HG03432 (cell line): ENCODE results near the gene TGFBRAP1.
"Not testable (repeated sequence)": the region's sequence is repeated elsewhere in the genome, so short reads cannot be mapped to it uniquely, and the experiment has no call there.

Experiments
- ATAC-seq: cut with Tn5 transposase; IDR thresholded peaks from one replicate; pipeline ENCODE4 v1.9.1; 2021; ENCODE audit warnings: mild to moderate bottlenecking, moderate library complexity; ENCODE audit not compliant: unreplicated experiment

TGFBRAP1 gene

DNA sequence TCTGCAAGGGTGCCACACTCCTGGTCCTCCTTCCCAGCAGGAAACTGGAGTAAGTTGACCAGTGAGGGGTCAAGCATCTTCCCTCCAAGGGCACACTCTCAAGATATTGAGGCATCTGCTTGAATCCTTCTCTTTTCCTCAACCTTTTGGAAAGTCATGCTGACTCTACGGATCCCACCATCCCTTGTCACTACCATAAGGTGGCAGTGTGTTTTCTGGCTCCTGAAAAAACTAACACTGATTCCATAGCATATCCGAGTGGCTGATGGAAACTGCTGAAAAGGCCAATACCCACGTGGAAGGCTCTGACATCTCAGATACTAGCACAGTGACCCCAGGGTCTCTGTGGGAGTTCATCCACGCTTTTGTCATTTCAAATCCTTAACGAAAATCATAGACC lies 50.9 kb downstream of the TGFBRAP1 start:
- ATAC-seq = no peak

DNA sequence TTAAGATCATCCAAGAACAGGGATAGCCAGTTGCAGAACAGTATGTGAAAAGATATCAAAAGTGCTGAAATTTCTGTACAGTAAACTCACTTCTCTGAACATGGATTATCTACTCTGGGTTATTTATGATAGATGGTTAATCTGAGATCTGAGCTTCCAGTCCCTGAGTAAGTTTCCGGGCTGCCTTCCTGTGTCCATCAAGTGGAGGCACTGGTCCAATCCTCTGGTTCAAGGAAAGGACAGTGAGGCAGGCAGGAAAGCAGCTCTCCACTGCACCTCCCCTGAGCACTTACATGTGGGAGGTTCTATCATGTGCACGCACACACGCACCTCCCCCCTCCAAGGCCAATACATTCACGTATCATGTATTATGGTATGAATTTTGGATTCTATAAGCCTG lies 55.5 kb downstream of the TGFBRAP1 start:
- ATAC-seq = no peak

GRCh38 chr2:105272176-105272575 lies 57.4 kb downstream of the TGFBRAP1 start:
- ATAC-seq = no peak

DNA sequence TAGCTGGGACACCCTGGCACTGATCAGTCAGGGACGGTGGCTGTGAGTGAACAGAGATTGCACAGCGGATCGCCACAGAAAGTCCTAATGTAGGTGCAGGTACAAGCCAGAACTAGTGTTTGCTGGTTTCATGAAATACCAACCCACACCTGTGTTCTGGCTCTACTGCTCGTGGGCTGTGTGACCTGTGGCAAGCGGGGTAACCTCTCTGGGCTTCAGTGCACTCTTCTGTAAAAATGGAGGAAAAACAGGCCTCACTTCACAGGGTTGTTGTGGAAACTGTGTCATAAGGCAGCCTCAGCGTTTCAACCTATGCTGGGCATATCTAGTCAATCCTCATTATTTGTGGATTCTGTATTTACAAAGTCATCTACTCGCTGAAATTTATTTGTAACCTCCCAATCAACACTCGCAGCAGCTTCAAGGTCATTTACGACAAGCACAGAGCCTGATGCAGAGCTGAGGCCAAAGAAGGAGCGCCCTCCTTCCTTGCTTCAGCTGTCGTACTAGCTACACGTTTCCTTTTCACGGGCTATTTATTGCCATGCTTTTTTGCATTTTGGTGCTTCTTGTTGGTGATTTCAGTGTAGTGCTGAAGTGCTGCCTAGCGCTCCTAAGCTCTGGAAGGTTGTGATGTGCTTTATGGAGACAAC lies 58.0 kb downstream of the TGFBRAP1 start:
- ATAC-seq = no peak

- ATAC-seq = no peak
Measured at GRCh38 chr2:105269426-105269825, 60.1 kb downstream of the TGFBRAP1 start.

DNA sequence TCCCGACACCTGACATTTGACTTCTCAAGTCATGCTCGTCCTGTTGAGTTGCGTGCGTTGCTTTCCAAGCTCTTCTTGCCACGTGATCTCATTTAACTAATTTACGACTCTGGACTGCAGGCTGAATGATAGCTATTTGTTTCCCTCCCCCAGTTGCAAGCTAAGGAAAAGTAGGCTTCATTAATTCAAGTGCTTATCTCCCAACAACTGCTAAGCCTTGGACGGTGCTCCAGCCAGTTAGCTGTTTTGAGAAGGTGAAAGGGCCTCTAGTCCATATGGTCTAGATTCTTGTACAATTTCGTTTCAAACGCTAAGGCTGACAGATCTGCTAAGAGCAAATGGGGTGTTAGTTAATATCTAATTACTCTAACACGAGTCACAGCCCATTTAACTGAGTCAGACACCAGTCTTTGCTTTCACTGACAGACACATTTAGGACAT lies 66.9 kb downstream of the TGFBRAP1 start:
- no peak for ATAC-seq

DNA sequence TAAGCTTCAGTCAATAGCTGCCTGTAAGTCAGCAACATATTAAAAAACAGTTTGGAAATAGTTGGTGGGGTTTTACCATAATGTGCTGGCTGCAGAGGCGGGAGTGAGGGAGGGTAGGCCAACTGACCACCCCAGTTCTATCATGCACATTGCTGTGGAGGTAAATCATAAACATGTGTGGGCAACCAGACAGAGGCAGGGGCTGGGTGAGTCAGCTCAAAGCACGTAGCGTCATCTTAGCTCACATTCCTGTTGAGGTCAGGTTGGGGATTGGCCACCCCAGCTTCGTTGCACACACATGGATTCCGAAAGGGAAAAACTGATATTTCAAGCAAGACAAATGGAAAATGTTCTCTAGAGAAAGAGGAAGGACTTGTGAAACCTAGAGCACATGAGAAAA lies 68.5 kb downstream of the TGFBRAP1 start:
- ATAC-seq = no peak

DNA sequence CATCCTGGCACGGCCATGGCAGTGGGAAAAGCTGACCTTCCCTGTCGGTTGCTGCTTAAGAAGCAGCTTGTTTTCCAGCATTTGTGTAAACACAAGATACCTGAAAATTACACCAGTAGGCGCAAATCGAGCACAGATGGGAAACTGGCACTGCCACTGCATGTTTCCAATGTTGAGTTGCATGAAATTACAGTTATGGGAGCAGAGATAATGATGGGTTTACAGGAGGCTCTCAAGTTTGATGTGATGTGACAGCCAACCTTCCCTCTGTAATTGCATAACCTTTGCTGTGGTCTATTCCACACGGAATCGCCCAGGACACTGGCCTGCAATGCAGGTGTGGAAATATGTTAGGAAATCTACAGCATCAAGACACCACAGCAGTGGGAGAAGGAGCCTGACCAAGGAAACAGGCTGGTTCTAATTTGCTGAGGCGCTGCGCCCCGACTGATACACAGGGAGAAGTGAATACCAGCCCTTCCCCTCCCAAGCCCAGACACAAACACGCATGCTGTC lies 70.6 kb downstream of the TGFBRAP1 start:
- no peak for ATAC-seq

DNA sequence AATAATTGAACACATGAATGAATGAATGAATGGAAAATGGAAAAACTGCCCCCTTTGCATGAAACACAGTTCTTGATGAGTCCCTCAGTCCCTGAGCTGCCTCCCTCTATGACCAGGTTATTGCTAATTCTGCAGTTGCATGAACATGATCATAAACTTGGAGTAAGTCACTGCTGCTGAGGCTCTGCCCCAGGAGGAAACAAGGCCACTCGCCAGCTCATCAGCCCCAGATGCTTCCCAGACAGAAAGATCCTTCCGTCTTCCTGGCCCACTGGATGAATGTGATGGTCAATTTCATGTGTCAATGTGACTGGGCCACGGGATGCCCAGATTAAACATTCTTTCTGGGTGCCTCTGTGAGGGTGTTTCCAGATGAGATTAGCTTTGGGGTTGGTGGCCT lies 71.6 kb downstream of the TGFBRAP1 start:
- no peak for ATAC-seq

GRCh38 chr2:105256431-105257047 lies 73.0 kb downstream of the TGFBRAP1 start:
- ATAC-seq = no peak

DNA sequence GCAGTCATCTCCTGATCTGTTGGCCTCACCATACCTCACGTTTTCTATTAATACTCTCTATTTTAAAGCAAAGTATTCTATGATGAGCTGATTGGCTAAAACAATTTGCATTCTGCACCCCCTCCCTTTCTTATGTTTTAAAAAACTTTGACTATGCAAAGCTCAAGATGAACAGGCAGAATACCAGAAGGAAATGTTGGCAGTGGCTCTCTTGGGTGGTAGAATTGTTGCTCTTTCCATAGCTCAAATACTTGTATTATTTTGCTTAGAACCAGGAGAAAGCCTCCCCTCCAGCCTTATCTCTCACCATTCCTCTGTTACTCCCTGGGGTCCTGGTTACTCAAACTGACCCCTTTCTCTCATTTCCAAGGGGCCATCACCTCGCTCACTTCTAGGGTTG lies 73.6 kb downstream of the TGFBRAP1 start:
- ATAC-seq = no peak

DNA sequence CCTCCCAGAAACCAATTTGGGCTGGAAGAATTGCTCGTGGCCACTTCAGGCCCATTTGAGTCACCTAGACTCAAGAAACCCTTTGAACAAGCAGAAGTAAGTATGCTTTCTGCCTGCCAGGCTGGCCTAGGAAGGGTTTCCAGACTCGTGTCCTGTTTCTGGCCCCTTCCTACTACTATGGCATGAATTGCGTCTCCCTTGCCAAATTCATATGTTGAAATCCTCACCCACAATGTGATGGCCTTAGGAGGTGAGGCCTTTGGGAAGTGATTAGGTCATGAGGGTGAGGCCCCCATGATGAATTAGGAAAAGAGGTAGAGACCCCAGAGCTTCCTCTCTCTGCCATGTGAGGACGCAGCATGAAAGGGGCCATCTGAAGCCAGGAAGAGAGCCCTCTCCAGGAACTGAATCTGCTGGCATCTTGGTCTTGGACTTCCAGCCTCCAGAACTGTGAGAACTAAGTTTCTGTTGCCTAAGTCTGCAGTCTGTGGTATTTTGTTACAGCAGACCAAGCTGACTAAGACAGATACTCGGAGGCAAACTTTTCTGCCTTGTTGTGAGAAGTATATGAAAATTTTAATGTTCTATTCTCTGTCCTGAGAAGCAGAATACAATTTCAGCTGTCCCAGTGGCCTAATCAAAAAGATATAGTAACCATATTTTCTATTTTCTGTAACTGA lies 74.9 kb downstream of the TGFBRAP1 start:
- no peak for ATAC-seq

DNA sequence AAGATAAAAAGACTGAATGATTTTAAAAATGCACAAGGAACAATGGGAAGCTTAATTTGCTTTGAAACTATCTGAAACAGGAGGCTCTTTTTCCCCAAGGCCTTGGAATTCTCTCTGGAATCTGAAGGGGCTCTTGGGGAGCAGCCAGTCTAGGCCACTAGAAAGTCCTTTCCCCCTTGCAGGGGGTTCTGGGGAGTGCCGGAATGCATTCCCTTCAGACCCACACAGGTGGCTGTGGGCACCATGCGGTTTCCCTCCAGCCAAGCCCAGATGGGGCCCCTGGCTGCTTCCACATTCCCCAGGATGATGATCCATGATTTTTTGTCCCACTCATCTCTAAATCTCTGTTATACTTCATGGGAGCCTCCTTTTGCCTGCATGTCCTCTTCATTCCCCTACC lies 77.3 kb downstream of the TGFBRAP1 start:
- no peak for ATAC-seq

- not testable (repeated sequence) for ATAC-seq
Measured at GRCh38 chr2:105251016-105251648, 78.4 kb downstream of the TGFBRAP1 start.

GRCh38 chr2:105249891-105250290 lies 79.6 kb downstream of the TGFBRAP1 start:
- ATAC-seq = no peak

GRCh38 chr2:105249181-105249580 lies 80.4 kb downstream of the TGFBRAP1 start:
- ATAC-seq = no peak

- ATAC-seq = no peak
Measured at GRCh38 chr2:105248316-105249070, 81.0 kb downstream of the TGFBRAP1 start.

DNA sequence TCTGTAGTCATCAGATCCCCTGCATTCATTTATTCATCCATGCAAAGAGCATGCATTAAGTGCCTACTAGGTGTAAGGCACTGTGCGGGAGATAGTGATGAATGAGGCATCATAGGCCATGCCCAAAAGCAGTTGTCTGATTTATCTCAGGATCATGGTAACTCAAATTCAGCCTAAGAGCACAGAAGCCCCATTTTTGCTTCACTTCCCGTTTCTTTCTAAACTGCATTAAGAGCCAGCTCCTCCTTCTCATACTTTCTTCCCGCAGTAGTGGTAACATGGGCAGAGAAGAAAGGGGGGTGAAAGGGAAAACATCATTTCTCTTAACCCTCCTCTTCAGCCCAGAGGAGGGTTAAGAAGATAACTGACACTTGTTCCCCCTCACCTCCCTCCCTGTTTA lies 85.1 kb downstream of the TGFBRAP1 start:
- ATAC-seq = no peak

DNA sequence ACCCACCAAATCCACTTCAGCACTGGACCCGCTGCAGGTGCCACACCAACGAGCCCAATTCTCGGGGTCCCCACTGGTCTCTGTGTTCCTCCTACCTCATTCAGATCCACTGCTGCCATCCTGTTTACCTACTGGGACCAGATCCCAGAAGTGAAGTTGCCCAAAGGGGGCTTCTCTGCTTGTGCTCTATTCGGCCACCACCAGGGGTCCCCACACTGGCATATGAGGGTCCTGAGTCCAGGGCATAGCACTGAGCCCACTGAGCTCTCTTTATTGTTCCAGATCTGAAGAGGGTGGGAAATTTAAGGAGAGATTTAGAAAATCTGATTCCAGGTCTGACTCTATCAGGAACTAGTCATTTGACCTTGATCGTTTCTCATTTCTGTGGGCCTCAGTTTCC lies 85.6 kb downstream of the TGFBRAP1 start:
- no peak for ATAC-seq

GRCh38 chr2:105242286-105242993 lies 87.1 kb downstream of the TGFBRAP1 start:
- ATAC-seq = no peak
